ENCODE results near the gene ADGRB3. TPM values are rescaled to one million over a fixed set of nuclear protein-coding genes. Genes with fewer than 3 reads are reported as not detected.
"Not testable (repeated sequence)": the region's sequence is repeated elsewhere in the genome, so short reads cannot be mapped to it uniquely, and the experiment has no call there.

Gene ADGRB3
- polyA plus RNA-seq, 4 donors = 1.1 to 5.7 (median 4.3) TPM

GRCh38 chr6:69098910-69099309 lies 463.8 kb downstream of the ADGRB3 start:
- DNase-seq (ENCODE audit: low read depth in 4 of 4, low spot score in 3 of 4) = no peak

GRCh38 chr6:69100772-69101171 lies 465.7 kb downstream of the ADGRB3 start:
- no peak for DNase-seq (ENCODE audit: low read depth in 4 of 4, low spot score in 3 of 4)

DNA sequence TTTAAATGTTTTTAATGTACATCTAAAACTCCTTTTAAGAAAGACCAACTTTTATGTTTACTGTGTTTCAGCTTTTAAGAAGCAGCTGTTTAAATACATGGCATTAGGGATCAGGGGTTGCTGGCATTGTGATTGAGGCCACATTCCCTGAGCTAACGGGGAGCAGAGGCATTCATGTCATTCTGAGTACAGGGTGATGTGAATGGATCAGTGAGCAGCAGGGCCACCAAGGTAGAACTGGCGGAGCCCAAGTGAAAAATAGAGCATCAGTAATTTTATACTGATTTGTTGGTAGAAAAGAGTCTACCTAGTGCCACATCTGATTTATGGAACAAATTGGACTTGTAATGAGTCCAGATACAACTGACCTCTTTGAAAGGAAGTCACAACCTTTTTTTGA lies 467.3 kb downstream of the ADGRB3 start:
- no peak for DNase-seq (ENCODE audit: low read depth in 4 of 4, low spot score in 3 of 4)

- DNase-seq (ENCODE audit: low read depth in 4 of 4, low spot score in 3 of 4) = no peak
Measured at GRCh38 chr6:69105288-69105687, 470.2 kb downstream of the ADGRB3 start.

GRCh38 chr6:69106511-69106910 lies 471.4 kb downstream of the ADGRB3 start:
- no peak for DNase-seq (ENCODE audit: low read depth in 4 of 4, low spot score in 3 of 4)

DNA sequence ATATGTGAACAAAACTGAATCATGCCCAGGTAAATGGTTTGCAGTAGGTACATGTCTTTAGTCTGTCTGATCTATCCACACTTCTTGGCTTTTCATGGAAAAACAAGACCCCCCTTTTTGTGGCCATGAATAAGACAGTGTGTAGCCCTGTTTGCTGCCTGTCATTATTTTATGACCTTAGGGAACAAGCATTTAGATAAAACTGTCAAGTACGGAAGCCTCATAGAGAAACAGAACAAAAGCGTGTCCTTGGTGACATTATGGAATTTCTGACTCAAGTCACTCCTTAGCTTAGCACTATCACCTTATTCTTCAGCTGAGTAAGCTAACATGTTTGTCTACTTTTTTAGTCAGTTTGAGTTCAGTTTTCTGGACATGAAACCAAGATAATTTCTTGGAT lies 476.2 kb downstream of the ADGRB3 start:
- no peak for DNase-seq (ENCODE audit: low read depth in 4 of 4, low spot score in 3 of 4)

GRCh38 chr6:69116658-69117057 lies 481.6 kb downstream of the ADGRB3 start:
- no peak for DNase-seq (ENCODE audit: low read depth in 4 of 4, low spot score in 3 of 4)

DNA sequence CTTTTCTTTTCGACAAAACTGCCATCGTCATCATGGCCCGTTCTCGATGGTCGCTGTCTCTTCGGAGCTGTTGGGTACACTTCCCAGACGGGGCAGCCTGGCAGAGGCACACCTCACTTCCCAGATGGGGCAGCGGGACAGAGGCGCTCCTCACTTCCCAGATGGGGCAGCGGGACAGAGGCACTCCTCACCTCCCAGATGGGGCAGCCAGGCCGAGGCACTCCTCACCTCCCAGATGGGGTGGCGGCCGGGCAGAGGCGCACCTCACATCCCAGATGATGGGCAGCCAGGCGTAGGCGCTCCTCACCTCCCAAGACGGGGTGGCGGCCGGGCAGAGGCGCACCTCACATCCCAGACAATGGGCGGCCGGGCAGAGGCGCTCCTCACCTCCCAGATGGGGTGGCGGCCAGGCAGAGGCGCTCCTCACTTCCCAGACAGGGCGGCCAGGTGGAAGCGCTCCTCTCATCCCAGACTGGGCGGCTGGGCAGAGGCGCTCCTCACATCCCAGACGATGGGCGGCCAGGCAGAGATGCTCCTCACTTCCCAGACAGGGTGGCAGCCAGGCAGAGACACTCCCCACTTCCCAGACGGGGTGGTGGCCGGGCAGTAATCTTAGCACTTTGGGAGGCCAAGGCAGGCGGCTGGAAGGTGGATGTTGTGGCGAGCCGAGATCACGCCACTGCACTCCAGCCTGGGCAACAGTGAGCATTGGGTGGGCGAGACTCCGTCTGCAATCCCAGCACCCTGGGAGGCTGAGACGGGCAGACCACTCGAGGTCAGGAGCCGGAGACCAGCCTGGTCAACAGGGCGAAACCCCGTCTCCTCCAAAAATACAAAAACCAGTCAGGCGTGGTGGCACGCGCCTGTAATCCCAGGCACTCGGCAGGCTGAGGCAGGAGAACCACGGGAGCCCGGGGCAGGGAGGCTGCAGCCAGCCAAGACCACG lies 486.7 kb downstream of the ADGRB3 start:
- not testable (repeated sequence) for DNase-seq (ENCODE audit: low read depth in 4 of 4, low spot score in 3 of 4)

GRCh38 chr6:69122407-69122773 lies 487.3 kb downstream of the ADGRB3 start:
- no peak for DNase-seq (ENCODE audit: low read depth in 4 of 4, low spot score in 3 of 4)

DNA sequence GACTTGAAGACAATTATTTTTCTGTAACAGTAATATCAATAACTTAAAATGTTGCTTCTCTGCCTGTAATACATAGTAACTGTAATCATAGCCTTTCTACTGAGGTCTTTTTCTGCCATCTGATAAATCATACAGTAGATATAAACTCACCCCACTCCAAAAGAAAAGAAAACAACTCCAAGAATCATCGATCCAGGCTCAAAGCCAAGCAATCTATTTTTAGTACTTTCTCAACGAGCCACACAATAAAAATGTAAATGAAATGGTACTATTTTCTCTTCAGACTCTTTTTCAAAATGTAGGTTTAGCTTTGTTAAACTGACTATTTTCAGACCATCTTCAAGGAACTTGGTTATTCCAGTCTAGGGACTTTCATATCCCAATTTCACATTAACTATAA lies 493.3 kb downstream of the ADGRB3 start:
- DNase-seq (ENCODE audit: low read depth in 4 of 4, low spot score in 3 of 4) = no peak

GRCh38 chr6:69129046-69129445 lies 494.0 kb downstream of the ADGRB3 start:
- no peak for DNase-seq (ENCODE audit: low read depth in 4 of 4, low spot score in 3 of 4)

DNA sequence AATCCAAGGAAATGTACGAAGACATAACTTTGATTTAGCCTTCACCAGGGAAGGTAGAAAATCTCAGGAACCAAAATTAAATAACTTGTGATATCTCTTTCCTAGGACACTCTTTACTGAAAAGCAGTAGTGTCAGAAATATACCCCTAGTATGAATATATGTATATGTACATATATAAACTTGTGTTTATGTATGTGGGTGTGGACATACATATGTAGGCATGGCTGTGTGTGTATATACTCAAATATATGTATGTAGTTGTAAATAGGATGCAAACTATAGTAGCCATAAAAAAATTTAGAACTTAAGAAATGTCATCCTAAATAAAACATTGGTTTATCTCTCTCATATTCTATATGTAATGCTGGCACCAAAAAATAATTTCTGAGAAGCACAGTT lies 500.8 kb downstream of the ADGRB3 start:
- DNase-seq (ENCODE audit: low read depth in 4 of 4, low spot score in 3 of 4) = no peak

GRCh38 chr6:69138148-69138547 lies 503.1 kb downstream of the ADGRB3 start:
- DNase-seq (ENCODE audit: low read depth in 4 of 4, low spot score in 3 of 4) = no peak

- DNase-seq (ENCODE audit: low read depth in 4 of 4, low spot score in 3 of 4) = no peak
Measured at GRCh38 chr6:69138893-69139494, 503.9 kb downstream of the ADGRB3 start.

- DNase-seq (ENCODE audit: low read depth in 4 of 4, low spot score in 3 of 4) = no peak
Measured at GRCh38 chr6:69145062-69145461, 510.0 kb downstream of the ADGRB3 start.

DNA sequence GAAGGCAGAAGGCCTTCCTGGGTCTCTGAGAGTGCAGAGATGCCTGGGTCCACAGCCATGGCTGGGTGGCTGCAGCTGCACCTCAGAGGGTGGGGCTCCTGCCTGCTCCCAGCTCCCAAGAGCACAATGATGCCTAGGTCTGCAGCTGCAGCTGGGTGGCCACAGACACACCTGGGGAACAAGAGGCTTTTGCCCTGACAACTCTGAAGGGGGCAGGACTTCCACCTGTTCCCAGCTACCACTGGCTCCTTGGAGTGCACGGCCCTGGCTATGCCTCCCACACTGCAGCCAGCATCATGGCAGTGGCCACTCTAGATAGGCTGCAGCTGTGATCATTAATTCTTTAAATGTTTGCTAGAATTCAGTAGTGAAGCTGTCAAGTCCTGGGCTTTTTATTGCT lies 511.3 kb downstream of the ADGRB3 start:
- no peak for DNase-seq (ENCODE audit: low read depth in 4 of 4, low spot score in 3 of 4)

DNA sequence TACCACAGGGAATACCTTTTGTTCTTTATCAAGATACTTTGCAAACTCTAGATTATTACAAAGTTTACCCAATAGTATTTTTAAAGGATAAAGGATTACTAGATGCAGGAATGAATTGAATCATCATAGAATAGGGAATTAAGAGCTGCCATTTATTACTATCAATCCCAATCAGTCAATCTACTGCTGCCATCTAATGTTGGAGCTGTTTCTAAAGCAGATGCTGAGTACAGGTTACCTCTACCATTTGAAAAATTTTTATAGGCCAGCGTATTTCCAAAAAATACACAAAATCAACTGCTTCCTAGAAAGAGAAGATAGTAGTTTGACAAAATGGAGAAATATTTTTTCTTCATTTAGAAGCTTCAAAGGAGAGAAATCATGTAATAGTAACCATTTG lies 520.4 kb downstream of the ADGRB3 start:
- no peak for DNase-seq (ENCODE audit: low read depth in 4 of 4, low spot score in 3 of 4)

- no peak for DNase-seq (ENCODE audit: low read depth in 4 of 4, low spot score in 3 of 4)
Measured at GRCh38 chr6:69162811-69163210, 527.7 kb downstream of the ADGRB3 start.

GRCh38 chr6:69164564-69165229 lies 529.6 kb downstream of the ADGRB3 start:
- no peak for DNase-seq (ENCODE audit: low read depth in 4 of 4, low spot score in 3 of 4)

- no peak for DNase-seq (ENCODE audit: low read depth in 4 of 4, low spot score in 3 of 4)
Measured at GRCh38 chr6:69179681-69180080, 544.6 kb downstream of the ADGRB3 start.

- DNase-seq (ENCODE audit: low read depth in 4 of 4, low spot score in 3 of 4) = no peak
Measured at GRCh38 chr6:69180361-69181067, 545.4 kb downstream of the ADGRB3 start.
